HCT116 (cell line): ENCODE results near the gene SCN3B. TPM values are rescaled to one million over a fixed set of nuclear protein-coding genes. Genes with fewer than 3 reads are reported as not detected.

Experiments
- ATAC-seq: fragments of 200-7000 bp; cut with Tn5 transposase; 2 replicates; pipeline ENCODE4 v1.9.1; 2020; ENCODE audit warnings: mild to moderate bottlenecking, moderate library complexity
- BruUV-seq: library from RNA; stranded (reverse); fragments of 400-500 nt; replicated peaks from 2 replicates; lab custom pipeline; 2021; lab: Mats Ljungman, UMichigan
- CTCF ChIA-PET: fragments of 300-600 bp; sonication (Branson Sonifier 250); formaldehyde crosslinking; loops from one replicate; lab custom pipeline; 2021; ENCODE audit warnings: antibody characterized with exemption; lab: Charles Lee
- POLR2A ChIA-PET: fragments of 300-600, 350-600 bp; sonication (Branson Sonifier 250); formaldehyde crosslinking; loops from one replicate; lab custom pipeline; 2021; ENCODE audit warnings: antibody characterized with exemption; lab: Charles Lee
- RAD21 ChIA-PET, 2 experiments: fragments of 300-600 bp; sonication (Branson Sonifier 250); formaldehyde crosslinking; loops; one replicate each; lab custom pipeline; 2023; ENCODE audit warnings: low total read pairs in 2 of 2; ENCODE audit not compliant: uncharacterized antibody in 2 of 2, unreplicated experiment in 2 of 2, low non-redundant PET in 1 of 2; lab: Charles Lee
- DNase-seq: peaks from one replicate; pipeline ENCODE4 v3.0.0-alpha.2; 2010; ENCODE audit warnings: low read depth, low spot score
- H2AFZ ChIP-seq: fragments of 200-600 bp; shearing (Covaris generic), sonication (generic); 2 replicates; pipeline ENCODE4 v1.6.1; 2017; ENCODE audit warnings: low read depth, mixed run types, mixed read lengths, antibody characterized with exemption, low read length; ENCODE audit not compliant: poor library complexity, severe bottlenecking
- H3K27ac ChIP-seq: 2 replicates; pipeline ENCODE4 v1.5.1; 2012; ENCODE audit warnings: low read depth, low read length
- H3K27me3 ChIP-seq: fragments of 200-600 bp; sonication (generic); 2 replicates; pipeline ENCODE4 v1.6.1; 2016; ENCODE audit warnings: mixed run types, low read length, mixed read lengths; ENCODE audit not compliant: insufficient read depth
- H3K36me3 ChIP-seq, 2 experiments: fragments of 200-500 bp in 1 of 2; fragments of 200-600 bp in 1 of 2; sonication (Bioruptor generic) in 1 of 2; sonication (generic) in 1 of 2; 2 replicates each; pipeline versions ENCODE4 v1.5.1 to v1.6.1; 2014 to 2016; ENCODE audit warnings: low read length in 2 of 2, inconsistent platforms in 1 of 2, mixed read lengths in 1 of 2, mixed run types in 1 of 2; ENCODE audit not compliant: insufficient read depth in 2 of 2, control insufficient read depth in 1 of 2
- H3K4me1 ChIP-seq, 2 experiments: fragments of 200-600 bp in 1 of 2; sonication (generic) in 1 of 2; 2 replicates each; pipeline versions ENCODE4 v1.5.1 to v1.6.1; 2012 to 2017; ENCODE audit warnings: low read length in 2 of 2, inconsistent platforms in 1 of 2, mild to moderate bottlenecking in 1 of 2, mixed read lengths in 1 of 2, mixed run types in 1 of 2, moderate library complexity in 1 of 2; ENCODE audit not compliant: insufficient read depth in 2 of 2, control insufficient read depth in 1 of 2
- H3K4me2 ChIP-seq: fragments of 200-600 bp; sonication (generic); 2 replicates; pipeline ENCODE4 v1.6.1; 2017; ENCODE audit warnings: mixed run types, low read length, mixed read lengths
- H3K4me3 ChIP-seq, 2 experiments: fragments of 200-600 bp in 1 of 2; sonication (generic) in 1 of 2; replicated peaks in 1 of 2; 2 replicates each; pipeline ENCODE4 v1.5.1; 2011 to 2016; ENCODE audit warnings: low read length in 2 of 2, control low read depth in 1 of 2, low read depth in 1 of 2, mild to moderate bottlenecking in 1 of 2, mixed read lengths in 1 of 2, mixed run types in 1 of 2
- H3K79me2 ChIP-seq: fragments of 200-600 bp; sonication (generic); 2 replicates; pipeline ENCODE4 v1.6.1; 2017; ENCODE audit warnings: mild to moderate bottlenecking, mixed run types, low read length, moderate library complexity, mixed read lengths; ENCODE audit not compliant: insufficient read depth
- H3K9ac ChIP-seq: fragments of 200-600 bp; sonication (generic); 2 replicates; pipeline ENCODE4 v1.6.1; 2016; ENCODE audit warnings: low read length, mixed read lengths
- H3K9me2 ChIP-seq: fragments of 200-600 bp; sonication (generic), shearing (Covaris generic); 2 replicates; pipeline ENCODE4 v1.6.1; 2017; ENCODE audit warnings: mixed run types, mild to moderate bottlenecking, moderate library complexity; ENCODE audit not compliant: insufficient read depth
- H3K9me3 ChIP-seq, 2 experiments: fragments of 200-500 bp in 1 of 2; fragments of 200-600 bp in 1 of 2; sonication (Bioruptor generic) in 1 of 2; sonication (generic) in 1 of 2; 2 replicates each; pipeline ENCODE4 v1.6.1; 2014 to 2017; ENCODE audit warnings: low read length in 2 of 2, mixed read lengths in 2 of 2, inconsistent platforms in 1 of 2, low read depth in 1 of 2, mild to moderate bottlenecking in 1 of 2, mixed run types in 1 of 2, moderate library complexity in 1 of 2; ENCODE audit not compliant: control insufficient read depth in 1 of 2, insufficient read depth in 1 of 2
- H4K20me1 ChIP-seq: fragments of 200-600 bp; sonication (generic), shearing (Covaris generic); 2 replicates; pipeline ENCODE4 v1.6.1; 2017; ENCODE audit warnings: mixed run types, mild to moderate bottlenecking, moderate library complexity; ENCODE audit not compliant: insufficient read depth
- CEBPB ChIP-seq: IDR thresholded peaks from 2 replicates; pipeline ENCODE4 v1.6.1; 2012; ENCODE audit warnings: low read depth
- EGR1 ChIP-seq: IDR thresholded peaks from 2 replicates; pipeline ENCODE4 v1.6.1; 2012; ENCODE audit warnings: low read depth
- ELF1 ChIP-seq: IDR thresholded peaks from 2 replicates; pipeline ENCODE4 v1.6.1; 2012; ENCODE audit warnings: low read depth, borderline replicate concordance
- EZH2 ChIP-seq: fragments of 200-600 bp; sonication (generic); IDR thresholded peaks from 2 replicates; pipeline ENCODE4 v1.6.1; 2017; ENCODE audit warnings: antibody characterized with exemption, mixed run types
- EZH2phosphoT487 ChIP-seq: fragments of 200-600 bp; IDR thresholded peaks from 2 replicates; pipeline ENCODE4 v1.6.1; 2018; ENCODE audit warnings: antibody characterized with exemption, borderline replicate concordance
- FOSL1 ChIP-seq: IDR thresholded peaks from 2 replicates; pipeline ENCODE4 v1.6.1; 2012; ENCODE audit warnings: low read depth
- MAX ChIP-seq: IDR thresholded peaks from 2 replicates; pipeline ENCODE4 v1.6.1; 2012
- POLR2AphosphoS5 ChIP-seq: IDR thresholded peaks from 2 replicates; pipeline ENCODE4 v1.6.1; 2011; ENCODE audit warnings: mild to moderate bottlenecking, low read depth, low read length, moderate library complexity
- SIN3A ChIP-seq: IDR thresholded peaks from 2 replicates; pipeline ENCODE4 v1.6.1; 2012; ENCODE audit warnings: low read depth
- YY1 ChIP-seq: IDR thresholded peaks from 2 replicates; pipeline ENCODE4 v1.6.1; 2011; ENCODE audit warnings: low read length, low read depth, moderate library complexity, mild to moderate bottlenecking; ENCODE audit not compliant: insufficient replicate concordance; ENCODE audit errors: extremely low read depth
- ZFX ChIP-seq: fragments of 450-650 bp; IDR thresholded peaks from 2 replicates; pipeline ENCODE4 v1.6.1; 2017
- intact Hi-C: fragments of 100-400 bp; cut with micrococcal nuclease; formaldehyde crosslinking; loops from 2 replicates; pipeline ENCODE4 v1.10.0; 2022
- total RNA-seq: library from RNA; stranded (reverse); gene quantifications from one replicate; pipeline ENCODE4 v1.2.1, GENCODE V29; 2021; ENCODE audit not compliant: unreplicated experiment

The SCN3B gene
- total RNA-seq, 1 experiment from 2014 or later: 0.05 TPM

GRCh38 chr11:123683428-123684170 is 29.2 kb upstream of the SCN3B start:
- Histone ChIP-seq H3K36me3 (no peaks in the 10 kb centered on the region), H3K79me2 (no peaks in the 10 kb centered on the region), H3K4me3 (no peak overlapping the region), H3K9me3 (no peaks in the 10 kb centered on the region), H3K9me2 (no peaks in the 10 kb centered on the region), H3K27ac (no peak overlapping the region), H3K9ac (no peak overlapping the region), H4K20me1 (no peaks in the 10 kb centered on the region), H3K4me2 (no peak overlapping the region), H3K4me1 (no peaks in the 10 kb centered on the region), H2AFZ (no peak overlapping the region), H3K27me3 (peaks cover 72% of the 10 kb centered on the region)
- intact Hi-C loops: no loop called here
- no TSS peak for BruUV-seq
- DNase-seq: no peak
- RAD21 ChIA-PET: no interaction called here
- POLR2A ChIA-PET: no interaction called here
- TF ChIP-seq EZH2: no peak
- no peak for TF ChIP-seq YY1
- no peak for TF ChIP-seq EGR1
- no peak for TF ChIP-seq MAX
- TF ChIP-seq SIN3A: no peak
- TF ChIP-seq CEBPB: no peak
- no peak for TF ChIP-seq POLR2AphosphoS5
- no peak for TF ChIP-seq EZH2phosphoT487
- TF ChIP-seq FOSL1: no peak
- no peak for TF ChIP-seq ZFX
- TF ChIP-seq ELF1: no peak
- ATAC-seq: no peak
- CTCF ChIA-PET: no interaction called here
